Measurements from ENCODE around the gene SFXN4.

GRCh38 chr10:119153661-119154060 is 11.9 kb downstream of the SFXN4 start:
- no peak for TF ChIP-seq EZH2 (IDR thresholded peaks at IDR 0.05; ENCODE audit: insufficient read depth, poor library complexity, severe bottlenecking)
- TF ChIP-seq EZH2phosphoT487 (IDR thresholded peaks at IDR 0.05; ENCODE audit: insufficient read depth, low read depth): no peak
